CD14-positive monocyte (primary cell): ENCODE measurements around the gene DSCAML1. TPM values are rescaled to one million over a fixed set of nuclear protein-coding genes. Genes with fewer than 3 reads are reported as not detected.

Source experiments
- DNase-seq, 3 donors: peaks; one replicate each; pipeline ENCODE4 v3.0.0-alpha.2; 2011 to 2022
- H2AFZ ChIP-seq: 2 replicates; pipeline ENCODE4 v1.6.0; 2012; ENCODE audit warnings: mild to moderate bottlenecking, low read depth, low read length, inconsistent platforms; ENCODE audit not compliant: insufficient read depth, poor library complexity, severe bottlenecking
- H3K27ac ChIP-seq, 2 donors: 1 replicate in 1 of 2; 2 replicates in 1 of 2; pipeline ENCODE4 v1.5.1; 2012 to 2013; ENCODE audit warnings: low read length in 2 of 2, control low read depth in 1 of 2, inconsistent platforms in 1 of 2, low read depth in 1 of 2, mild to moderate bottlenecking in 1 of 2
- H3K27me3 ChIP-seq, 2 donors: one replicate each; pipeline versions ENCODE4 v1.6.0 to v1.6.1; 2011 to 2013; ENCODE audit warnings: low read length in 2 of 2; ENCODE audit not compliant: control insufficient read depth in 2 of 2, insufficient read depth in 2 of 2
- H3K36me3 ChIP-seq, 2 donors: replicated peaks in 1 of 2; 1 replicate in 1 of 2; 2 replicates in 1 of 2; pipeline versions ENCODE4 v1.5.1 to v1.6.1; 2012 to 2013; ENCODE audit warnings: low read length in 2 of 2, control low read depth in 1 of 2, inconsistent platforms in 1 of 2, mild to moderate bottlenecking in 1 of 2; ENCODE audit not compliant: insufficient read depth in 2 of 2, control insufficient read depth in 1 of 2
- H3K4me1 ChIP-seq, 2 donors: 1 replicate in 1 of 2; 2 replicates in 1 of 2; pipeline versions ENCODE4 v1.5.1 to v1.6.1; 2012 to 2013; ENCODE audit warnings: low read length in 2 of 2, control low read depth in 1 of 2, inconsistent platforms in 1 of 2, mild to moderate bottlenecking in 1 of 2, moderate library complexity in 1 of 2; ENCODE audit not compliant: insufficient read depth in 2 of 2, control insufficient read depth in 1 of 2
- H3K4me2 ChIP-seq: replicated peaks from 2 replicates; pipeline ENCODE3; 2012; ENCODE audit warnings: low read length, moderate library complexity, mild to moderate bottlenecking; ENCODE audit not compliant: poor library complexity, severe bottlenecking; ENCODE audit errors: extremely low read depth
- H3K4me3 ChIP-seq, 3 experiments: fragments of 200-600 bp in 1 of 3; sonication (generic) in 1 of 3; replicated peaks in 1 of 3; 1 replicate in 2 of 3; 2 replicates in 1 of 3; pipeline ENCODE4 v1.5.1; 2011 to 2013; ENCODE audit warnings: low read length in 3 of 3, mild to moderate bottlenecking in 3 of 3, control low read depth in 2 of 3, low read depth in 2 of 3, inconsistent platforms in 1 of 3, moderate library complexity in 1 of 3
- H3K79me2 ChIP-seq: 2 replicates; pipeline ENCODE4 v1.6.0; 2012; ENCODE audit warnings: mild to moderate bottlenecking, control low read depth, inconsistent platforms, low read length, moderate library complexity; ENCODE audit not compliant: insufficient read depth
- H3K9ac ChIP-seq: 2 replicates; pipeline ENCODE4 v1.6.0; 2017; ENCODE audit warnings: low read length, mild to moderate bottlenecking; ENCODE audit not compliant: insufficient read depth, poor library complexity, severe bottlenecking
- H3K9me3 ChIP-seq, 2 donors: replicated peaks in 1 of 2; 1 replicate in 1 of 2; 2 replicates in 1 of 2; pipeline versions ENCODE4 v1.5.1 to v1.6.1; 2012 to 2013; ENCODE audit warnings: low read length in 2 of 2, control low read depth in 1 of 2; ENCODE audit not compliant: control insufficient read depth in 1 of 2, insufficient read depth in 1 of 2
- H4K20me1 ChIP-seq: 2 replicates; pipeline ENCODE4 v1.6.0; 2012; ENCODE audit warnings: mild to moderate bottlenecking, low read length, control low read depth, moderate library complexity; ENCODE audit not compliant: insufficient read depth
- H3K27ac Mint-ChIP-seq, 7 donors: one replicate each; pipeline ENCODE4 v1.8.0; 2020; ENCODE audit warnings: mild to moderate bottlenecking in 7 of 7, mixed read lengths in 7 of 7, moderate library complexity in 6 of 7, inconsistent platforms in 2 of 7
- H3K27me3 Mint-ChIP-seq, 3 donors: one replicate each; pipeline ENCODE4 v1.8.0; 2021 to 2022; ENCODE audit warnings: low read depth in 3 of 3, mild to moderate bottlenecking in 3 of 3, mixed read lengths in 3 of 3, moderate library complexity in 3 of 3, inconsistent platforms in 1 of 3
- H3K36me3 Mint-ChIP-seq, 2 donors: one replicate each; pipeline ENCODE4 v1.8.0; 2020; ENCODE audit warnings: mixed read lengths in 2 of 2, inconsistent platforms in 1 of 2, mild to moderate bottlenecking in 1 of 2
- H3K4me1 Mint-ChIP-seq: one replicate; pipeline ENCODE4 v1.8.0; 2020; ENCODE audit warnings: mild to moderate bottlenecking, mixed read lengths
- H3K4me3 Mint-ChIP-seq, 2 donors: one replicate each; pipeline ENCODE4 v1.8.0; 2020; ENCODE audit warnings: mild to moderate bottlenecking in 2 of 2, mixed read lengths in 2 of 2, moderate library complexity in 1 of 2
- H3K9me3 Mint-ChIP-seq, 7 donors: one replicate each; pipeline ENCODE4 v1.8.0; 2020 to 2022; ENCODE audit warnings: mixed read lengths in 7 of 7, mild to moderate bottlenecking in 6 of 7, moderate library complexity in 6 of 7, inconsistent platforms in 2 of 7
- WGBS: methylation state at CpG from one replicate; pipeline ENCODE4 v1.1.5; 2013; ENCODE audit warnings: missing lambda C conversion rate; ENCODE audit not compliant: insufficient coverage; 5-methylcytosine and 5-hydroxymethylcytosine counted together
- intact Hi-C, 2 donors: fragments of 100-400 bp; cut with micrococcal nuclease; formaldehyde crosslinking; loops; one replicate each; pipeline versions ENCODE4 v1.15.0 to v1.15.1; 2023
- polyA plus RNA-seq, 3 donors: library from polyadenylated mRNA; depleted of rRNA in 1 of 3; unstranded in 2 of 3; stranded (reverse) in 1 of 3; fragments of 300-500 nt in 2 of 3; fragments of >200 nt in 1 of 3; fragmentation: Illumina TruSeq in 2 of 3; gene quantifications; 1 replicate in 2 of 3; 2 replicates in 1 of 3; pipeline ENCODE4 v1.2.3, GENCODE V29; 2012 to 2021
- TF ChIP-seq, protein P1 (sequence below): fragments of 200-600 bp; IDR thresholded peaks from one replicate; pipeline ENCODE4 v1.8.0; 2022; ENCODE audit warnings: antibody characterized with exemption, mild to moderate bottlenecking

DSCAML1 gene
- polyA plus RNA-seq, 3 donors: not detected

- H3K27ac ChIP-seq: no peak overlapping the region
- H3K9me3 Mint-ChIP-seq: peaks cover 0 to 7% (median 3%) of the 10 kb centered on the region in 7 donors
- no peak overlapping the region for H3K4me3 ChIP-seq
- no peak overlapping the region for H2AFZ ChIP-seq
- TF ChIP-seq, protein P1, sequence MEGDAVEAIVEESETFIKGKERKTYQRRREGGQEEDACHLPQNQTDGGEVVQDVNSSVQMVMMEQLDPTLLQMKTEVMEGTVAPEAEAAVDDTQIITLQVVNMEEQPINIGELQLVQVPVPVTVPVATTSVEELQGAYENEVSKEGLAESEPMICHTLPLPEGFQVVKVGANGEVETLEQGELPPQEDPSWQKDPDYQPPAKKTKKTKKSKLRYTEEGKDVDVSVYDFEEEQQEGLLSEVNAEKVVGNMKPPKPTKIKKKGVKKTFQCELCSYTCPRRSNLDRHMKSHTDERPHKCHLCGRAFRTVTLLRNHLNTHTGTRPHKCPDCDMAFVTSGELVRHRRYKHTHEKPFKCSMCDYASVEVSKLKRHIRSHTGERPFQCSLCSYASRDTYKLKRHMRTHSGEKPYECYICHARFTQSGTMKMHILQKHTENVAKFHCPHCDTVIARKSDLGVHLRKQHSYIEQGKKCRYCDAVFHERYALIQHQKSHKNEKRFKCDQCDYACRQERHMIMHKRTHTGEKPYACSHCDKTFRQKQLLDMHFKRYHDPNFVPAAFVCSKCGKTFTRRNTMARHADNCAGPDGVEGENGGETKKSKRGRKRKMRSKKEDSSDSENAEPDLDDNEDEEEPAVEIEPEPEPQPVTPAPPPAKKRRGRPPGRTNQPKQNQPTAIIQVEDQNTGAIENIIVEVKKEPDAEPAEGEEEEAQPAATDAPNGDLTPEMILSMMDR: no peak
- no peak overlapping the region for H3K9ac ChIP-seq
- H3K4me1 ChIP-seq: no peaks in the 10 kb centered on the region
- WGBS: 96% methylated on average over 5 of the region's 5 CpGs
- no peak for DNase-seq
- no peaks in the 10 kb centered on the region for H3K79me2 ChIP-seq
- H3K4me1 Mint-ChIP-seq: no peaks in the 10 kb centered on the region
- no peaks in the 10 kb centered on the region for H3K36me3 Mint-ChIP-seq
- no peaks in the 10 kb centered on the region for H4K20me1 ChIP-seq
- no peaks in the 10 kb centered on the region for H3K9me3 ChIP-seq
- H3K36me3 ChIP-seq: no peaks in the 10 kb centered on the region
- H3K27ac Mint-ChIP-seq: no peak overlapping the region
- intact Hi-C loops: no loop called here
- no peaks in the 10 kb centered on the region for H3K27me3 ChIP-seq
- H3K4me3 Mint-ChIP-seq: no peak overlapping the region
- H3K4me2 ChIP-seq: no peak overlapping the region
- peaks cover 1 to 8% (median 6%) of the 10 kb centered on the region in 3 donors for H3K27me3 Mint-ChIP-seq
These were observed 313.6 kb downstream of the DSCAML1 start for GRCh38 chr11:117483372-117483771.

GRCh38 chr11:117482881-117483280 is 314.1 kb downstream of the DSCAML1 start:
- Histone ChIP-seq H4K20me1 (no peaks in the 10 kb centered on the region), H3K9ac (no peak overlapping the region), H3K79me2 (no peaks in the 10 kb centered on the region), H3K27ac (no peak overlapping the region), H3K4me1 (no peaks in the 10 kb centered on the region), H3K4me3 (no peak overlapping the region), H3K9me3 (no peaks in the 10 kb centered on the region), H3K4me2 (no peak overlapping the region), H2AFZ (no peak overlapping the region), H3K36me3 (no peaks in the 10 kb centered on the region), H3K27me3 (no peaks in the 10 kb centered on the region)
- WGBS: 100% methylated on average over 2 of the region's 8 CpGs
- no peaks in the 10 kb centered on the region for H3K4me1 Mint-ChIP-seq
- intact Hi-C loops: no loop called here
- peaks cover 1 to 8% (median 7%) of the 10 kb centered on the region in 3 donors for H3K27me3 Mint-ChIP-seq
- no peaks in the 10 kb centered on the region for H3K36me3 Mint-ChIP-seq
- no peak overlapping the region for H3K27ac Mint-ChIP-seq
- no peak overlapping the region for H3K4me3 Mint-ChIP-seq
- TF ChIP-seq, protein P1: no peak
- DNase-seq: no peak
- peaks cover 0 to 7% (median 3%) of the 10 kb centered on the region in 7 donors for H3K9me3 Mint-ChIP-seq
